T-helper 2 cell (primary cell): Measurements from ENCODE around the gene LMX1B.

Experiments used
- DNase-seq, 5 experiments: peaks; one replicate each; pipeline versions ENCODE4 v3.0.0 to v3.0.0-alpha.2; 2012 to 2022

Gene LMX1B

DNA sequence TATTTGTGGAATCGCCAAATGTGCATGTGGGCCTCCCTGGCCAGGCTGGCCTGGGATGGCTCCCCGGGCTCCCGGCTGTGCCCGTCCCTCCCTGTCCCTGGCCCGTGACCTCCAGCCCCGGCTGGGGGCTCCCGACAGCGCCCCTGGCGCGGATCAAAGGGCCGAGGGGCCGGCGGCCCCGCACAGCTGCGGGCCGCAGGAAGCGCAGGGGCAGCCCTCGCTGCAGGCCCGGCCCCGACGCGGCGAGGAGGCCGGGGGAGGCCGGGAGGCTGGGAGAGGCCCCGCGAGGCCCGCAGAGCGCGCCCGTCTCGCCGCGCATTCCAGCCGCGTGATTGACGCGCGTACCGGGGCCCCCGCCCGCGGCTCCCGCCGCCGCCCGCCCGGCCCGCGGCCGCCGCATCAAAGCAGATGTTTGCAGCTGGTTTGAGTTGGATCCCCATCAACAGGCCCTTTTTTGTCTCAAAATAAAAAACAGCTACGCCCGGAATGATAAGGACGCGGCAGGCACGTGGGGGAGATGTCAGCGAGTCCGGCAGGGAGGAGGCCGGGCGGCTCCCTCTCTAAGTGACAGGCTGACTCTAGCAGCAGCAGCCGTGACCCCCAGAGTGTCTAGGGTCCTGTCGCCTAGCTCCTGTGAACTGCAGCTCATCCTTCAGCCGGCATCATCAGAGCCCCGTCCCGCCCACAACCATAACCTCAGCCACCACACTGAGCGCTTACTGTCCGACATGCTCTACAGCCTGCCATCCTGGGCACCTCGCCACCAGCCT, 69.4 kb downstream of the LMX1B start:
- no peak for DNase-seq

- DNase-seq, result no peak
Measured at GRCh38 chr9:126683698-126684044, 69.9 kb downstream of the LMX1B start.

GRCh38 chr9:126684345-126684744, 70.6 kb downstream of the LMX1B start:
- DNase-seq, result no peak

GRCh38 chr9:126684965-126685465, 71.3 kb downstream of the LMX1B start:
- DNase-seq, result no peak

DNA sequence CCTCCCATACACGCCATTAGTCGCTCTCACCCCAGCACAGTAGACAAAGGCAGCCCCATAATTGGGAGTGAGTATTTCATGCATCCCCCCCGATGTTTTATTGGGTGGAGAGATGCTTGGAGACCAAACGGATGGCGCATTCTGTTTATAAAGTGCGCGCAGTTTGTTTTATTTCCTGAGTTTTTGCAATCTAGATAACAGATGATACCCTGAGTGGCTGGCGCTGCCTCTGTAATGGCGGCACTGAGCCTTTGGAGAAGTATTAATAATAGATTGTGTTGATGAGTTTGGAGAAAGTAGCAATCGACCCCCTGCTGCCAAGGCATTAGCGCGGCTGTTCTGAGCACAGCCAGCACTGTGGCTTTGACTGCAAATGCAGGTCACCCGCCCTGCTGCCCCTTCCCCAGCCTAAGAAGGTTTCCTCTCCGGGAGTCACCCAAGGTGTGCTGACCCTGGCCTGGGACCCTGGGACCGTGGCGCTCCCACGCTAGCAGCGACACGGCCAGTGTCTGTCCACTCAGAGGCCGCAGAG, 74.3 kb downstream of the LMX1B start:
- DNase-seq, result no peak

GRCh38 chr9:126688617-126689016, 74.9 kb downstream of the LMX1B start:
- no peak for DNase-seq

DNA sequence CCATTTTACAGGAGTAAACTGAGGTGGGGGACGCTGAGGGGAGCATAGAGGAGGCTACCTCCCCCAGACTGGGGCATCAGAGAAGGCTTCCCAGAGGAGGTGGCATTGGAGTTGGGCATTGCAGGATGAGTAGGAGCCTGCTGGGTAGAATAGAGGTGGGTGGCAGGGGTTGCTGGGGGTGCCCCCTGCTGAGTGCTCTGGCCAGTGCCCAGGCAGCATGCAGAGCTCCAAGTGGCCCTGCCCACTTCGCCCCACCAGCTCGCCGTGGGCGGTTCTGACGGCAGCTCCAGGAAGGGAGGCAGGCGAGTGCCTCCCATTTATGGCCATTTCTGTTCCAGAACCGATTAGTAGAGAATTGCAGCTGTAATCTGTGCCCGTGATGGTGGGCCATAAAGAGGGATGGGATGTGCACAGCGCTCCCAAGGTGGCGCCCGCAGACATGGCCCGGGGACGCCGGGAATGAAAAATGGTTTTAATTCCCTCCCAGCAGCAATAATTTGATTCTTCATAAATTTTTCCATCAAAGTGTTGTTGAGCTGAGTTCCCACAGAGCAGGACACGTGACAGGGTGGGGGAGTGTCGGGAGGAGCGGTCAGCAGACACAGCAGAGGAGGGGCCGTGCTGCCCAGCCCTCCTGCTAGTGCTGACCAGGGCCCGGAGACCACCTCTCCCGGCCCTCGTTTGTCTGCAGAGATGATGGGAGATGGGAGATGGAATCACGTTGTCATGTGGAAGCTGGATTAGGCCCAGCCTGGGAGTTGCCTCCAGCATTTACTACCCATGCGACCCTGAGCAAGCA, 75.5 kb downstream of the LMX1B start:
- DNase-seq, result no peak

DNA sequence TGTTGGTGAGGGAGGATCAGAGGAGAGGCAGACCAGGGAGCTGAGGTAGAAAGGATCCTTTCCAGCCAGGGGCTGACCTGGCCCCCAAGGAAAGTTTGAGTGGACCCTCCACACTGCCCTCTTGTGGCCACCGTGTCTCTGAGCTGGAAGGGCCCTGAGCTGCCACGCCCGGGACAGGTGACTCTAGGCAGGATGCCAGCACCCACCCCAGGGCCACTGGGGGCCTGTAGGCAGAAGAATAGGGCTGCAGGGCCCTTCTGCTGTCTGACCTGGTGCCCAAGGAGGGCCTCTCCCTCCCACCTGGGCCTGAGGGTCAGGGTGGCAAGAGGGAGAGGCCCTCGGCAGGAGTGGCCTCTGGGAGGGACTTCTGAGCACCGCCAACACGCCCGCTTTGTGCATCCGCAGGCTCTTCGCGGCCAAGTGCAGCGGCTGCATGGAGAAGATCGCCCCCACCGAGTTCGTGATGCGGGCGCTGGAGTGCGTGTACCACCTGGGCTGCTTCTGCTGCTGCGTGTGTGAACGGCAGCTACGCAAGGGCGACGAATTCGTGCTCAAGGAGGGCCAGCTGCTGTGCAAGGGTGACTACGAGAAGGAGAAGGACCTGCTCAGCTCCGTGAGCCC, 76.8 kb downstream of the LMX1B start:
- DNase-seq, result peak in 3 of 5 experiments; percentile 27 to 35 (median 33)

DNA sequence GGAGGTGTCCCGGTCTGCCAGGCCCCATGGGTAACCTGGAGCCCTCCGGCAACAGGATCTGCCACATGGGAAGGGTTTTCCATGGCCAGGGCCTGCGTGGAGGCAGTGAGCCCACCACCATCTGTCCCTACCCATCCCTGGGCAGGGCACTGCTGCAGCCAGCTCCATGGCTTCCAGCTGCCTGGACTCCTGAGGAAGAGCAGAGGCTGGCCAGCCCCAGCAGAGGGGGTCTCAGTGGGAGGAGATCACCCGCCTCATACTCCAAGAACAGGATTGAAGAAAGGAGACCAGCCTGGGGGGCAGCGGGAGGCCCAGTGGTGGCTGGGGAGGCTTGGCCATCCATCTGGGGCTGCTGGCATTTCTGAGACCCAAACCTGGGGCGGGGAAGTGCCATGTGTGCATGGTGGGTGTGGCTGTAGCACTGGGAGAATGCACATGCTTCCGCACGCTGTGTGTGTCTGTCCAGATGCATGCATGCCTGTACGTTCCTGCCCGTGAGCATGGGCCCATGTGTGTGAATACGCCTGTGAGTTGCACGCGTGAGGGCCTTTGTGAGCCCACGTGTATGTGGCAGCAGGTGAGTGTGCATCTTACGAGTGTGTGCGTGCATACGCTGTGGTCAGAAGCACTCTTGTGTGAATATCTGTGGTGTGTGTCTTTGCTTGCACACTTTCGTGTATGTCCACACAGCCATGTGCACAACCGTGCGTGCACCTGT, 78.5 kb downstream of the LMX1B start:
- DNase-seq, result no peak

DNA sequence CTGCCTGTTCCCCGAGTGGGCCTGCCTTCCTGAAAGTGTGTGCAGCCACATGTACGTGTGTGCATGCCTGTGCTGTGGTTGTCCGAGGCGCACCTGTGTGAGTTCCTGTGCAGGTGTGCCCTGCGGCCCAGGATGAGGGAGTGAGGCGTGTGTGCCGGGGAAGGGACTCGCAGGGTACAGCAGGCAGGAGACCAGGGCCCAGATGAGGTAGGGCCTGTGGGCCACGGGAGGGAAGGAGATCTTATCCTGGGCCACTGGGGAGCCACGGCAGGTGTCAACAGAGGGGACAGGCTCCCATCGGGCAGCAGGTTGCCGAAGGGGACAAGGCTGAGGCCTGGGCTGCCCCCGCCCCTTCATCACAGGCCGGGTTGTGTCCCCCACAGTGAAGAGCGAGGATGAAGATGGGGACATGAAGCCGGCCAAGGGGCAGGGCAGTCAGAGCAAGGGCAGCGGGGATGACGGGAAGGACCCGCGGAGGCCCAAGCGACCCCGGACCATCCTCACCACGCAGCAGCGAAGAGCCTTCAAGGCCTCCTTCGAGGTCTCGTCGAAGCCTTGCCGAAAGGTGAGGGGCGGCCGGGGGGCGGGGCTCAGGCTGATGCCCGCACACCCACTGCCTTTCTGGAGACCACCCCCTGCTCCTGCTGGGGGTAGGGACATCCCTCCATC, 79.2 kb downstream of the LMX1B start:
- DNase-seq, result no peak

GRCh38 chr9:126693428-126693944, 79.8 kb downstream of the LMX1B start:
- no peak for DNase-seq

DNA sequence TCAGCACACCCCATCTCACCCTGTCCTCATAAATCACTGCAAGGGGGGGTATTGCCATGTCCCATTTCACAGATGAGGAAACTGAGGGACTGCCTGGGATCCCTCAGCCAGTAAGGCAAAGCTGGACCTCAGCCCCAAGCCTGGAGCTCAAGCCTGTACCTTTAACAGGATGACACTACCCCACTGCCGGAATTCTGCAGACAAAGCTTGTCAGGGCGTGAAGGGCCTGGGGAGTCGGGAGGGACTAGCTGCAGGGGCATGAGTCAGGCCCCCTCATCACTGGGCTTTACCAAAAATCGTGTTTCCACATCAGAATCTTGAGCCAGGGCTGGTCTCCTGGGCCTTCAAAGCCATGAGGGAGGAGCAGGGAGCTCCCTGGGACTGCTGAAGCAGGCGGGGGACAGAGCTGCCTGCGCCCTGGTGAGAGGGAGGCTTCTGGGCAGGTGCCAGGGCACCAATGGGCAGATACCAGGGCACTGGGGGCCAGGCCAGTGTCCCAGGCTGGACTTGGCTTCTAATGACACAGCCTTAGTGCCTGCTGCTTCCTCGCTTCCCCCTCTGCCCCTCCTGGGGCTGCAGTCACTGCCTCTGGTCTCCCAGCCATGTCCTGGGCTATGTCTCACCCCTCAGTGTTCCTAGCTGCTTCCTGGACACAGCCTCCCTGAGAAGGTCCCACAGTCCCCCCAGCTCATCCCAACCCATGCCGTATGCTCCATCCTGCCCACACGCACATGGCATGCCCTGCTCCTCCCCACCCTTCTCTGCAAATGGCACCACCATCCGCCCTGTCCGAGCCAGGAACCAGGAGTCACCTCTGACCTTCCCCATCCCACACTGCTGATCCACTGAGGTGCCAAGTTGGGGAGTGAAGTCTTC, 80.7 kb downstream of the LMX1B start:
- no peak for DNase-seq

- no peak for DNase-seq
Measured at GRCh38 chr9:126695186-126695585, 81.5 kb downstream of the LMX1B start.

DNA sequence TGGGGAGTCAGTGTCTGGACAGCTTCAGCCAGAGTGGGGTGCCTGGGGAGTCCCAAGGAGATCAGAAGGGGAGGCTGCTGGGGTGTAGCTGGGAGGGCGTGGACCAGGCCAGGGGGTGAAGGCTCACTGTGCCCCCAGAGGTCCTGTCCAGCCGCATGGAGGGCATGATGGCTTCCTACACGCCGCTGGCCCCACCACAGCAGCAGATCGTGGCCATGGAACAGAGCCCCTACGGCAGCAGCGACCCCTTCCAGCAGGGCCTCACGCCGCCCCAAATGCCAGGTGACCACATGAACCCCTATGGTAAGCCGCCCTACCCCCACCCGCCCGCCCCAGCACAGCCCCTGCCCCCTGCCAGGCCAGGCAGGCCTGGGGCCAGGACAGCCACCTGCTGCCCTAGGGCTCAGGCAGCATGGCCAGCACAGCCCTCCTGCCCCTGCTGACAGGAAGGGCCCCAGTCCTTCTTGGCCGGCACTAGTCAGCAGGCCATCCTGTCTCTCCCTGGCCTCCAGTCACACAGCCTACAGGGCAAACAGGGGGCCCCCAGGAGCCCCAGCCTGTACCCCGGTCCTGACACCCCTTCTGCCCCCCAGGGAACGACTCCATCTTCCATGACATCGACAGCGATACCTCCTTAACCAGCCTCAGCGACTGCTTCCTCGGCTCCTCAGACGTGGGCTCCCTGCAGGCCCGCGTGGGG, 82.1 kb downstream of the LMX1B start:
- DNase-seq, result no peak

GRCh38 chr9:126696401-126697145, 82.8 kb downstream of the LMX1B start:
- no peak for DNase-seq

- DNase-seq, result no peak
Measured at GRCh38 chr9:126697330-126697729, 83.6 kb downstream of the LMX1B start.

DNA sequence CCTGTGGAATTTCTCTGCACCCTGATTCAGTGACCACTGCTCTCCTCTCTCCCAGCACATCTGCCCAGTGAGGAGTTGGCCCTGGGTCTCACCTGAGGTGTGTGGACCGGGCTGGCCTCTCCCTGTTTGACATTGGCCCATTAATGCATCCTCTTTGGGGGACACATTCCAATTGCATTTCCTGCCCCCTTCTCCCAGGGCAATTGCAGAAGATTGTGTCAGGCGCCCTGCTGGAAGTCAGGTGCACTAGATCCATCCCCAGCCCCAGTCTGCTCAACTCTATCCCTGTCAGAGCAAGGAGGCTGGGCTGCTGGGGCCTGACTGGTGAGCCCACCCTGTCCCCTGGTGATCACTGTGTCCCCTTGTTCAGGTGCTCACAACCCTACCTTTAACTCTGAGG, 84.5 kb downstream of the LMX1B start:
- DNase-seq, result no peak

- DNase-seq, result no peak
Measured at GRCh38 chr9:126698756-126699155, 85.0 kb downstream of the LMX1B start.

DNA sequence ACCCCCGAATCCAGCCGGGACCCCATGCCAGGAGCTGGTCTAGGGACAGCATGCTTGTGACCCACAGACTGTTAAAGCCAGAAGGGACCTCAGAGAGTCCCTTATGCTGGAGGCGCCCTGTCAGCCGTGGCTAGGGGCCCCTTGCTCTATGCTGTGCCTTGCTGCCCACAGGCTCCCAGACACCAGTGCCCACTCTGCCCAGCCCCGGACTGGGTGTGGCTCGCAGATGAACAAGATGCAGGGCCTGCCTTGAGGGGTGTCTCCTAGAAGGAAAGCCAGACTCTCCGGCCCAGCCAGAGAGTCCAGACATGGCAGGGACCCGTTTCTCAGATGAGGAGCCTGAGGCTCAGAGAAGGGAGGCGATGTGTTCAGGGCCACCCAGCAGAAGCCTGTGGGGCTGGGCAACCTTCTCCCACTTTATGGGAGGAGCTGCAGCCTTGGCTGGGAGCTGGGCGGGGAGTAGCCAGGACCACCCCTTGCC, 85.7 kb downstream of the LMX1B start:
- DNase-seq, result no peak
